Activated CD8-positive, alpha-beta memory T cell treated with anti-CD3 and anti-CD28 coated beads, Interleukin-2, amount 50 U/mL, for 24 hours (primary cell): ENCODE data around the gene SFXN5.
A peak's percentile ranks its signal among the peaks of the same experiment; 100 is the strongest.
"Not testable (repeated sequence)": the region's sequence is repeated elsewhere in the genome, so short reads cannot be mapped to it uniquely, and the experiment has no call there.

Source experiments
- DNase-seq: peaks from one replicate; pipeline ENCODE4 v3.0.0-alpha.2; 2020; ENCODE audit errors: extremely low read depth

SFXN5 gene

DNA sequence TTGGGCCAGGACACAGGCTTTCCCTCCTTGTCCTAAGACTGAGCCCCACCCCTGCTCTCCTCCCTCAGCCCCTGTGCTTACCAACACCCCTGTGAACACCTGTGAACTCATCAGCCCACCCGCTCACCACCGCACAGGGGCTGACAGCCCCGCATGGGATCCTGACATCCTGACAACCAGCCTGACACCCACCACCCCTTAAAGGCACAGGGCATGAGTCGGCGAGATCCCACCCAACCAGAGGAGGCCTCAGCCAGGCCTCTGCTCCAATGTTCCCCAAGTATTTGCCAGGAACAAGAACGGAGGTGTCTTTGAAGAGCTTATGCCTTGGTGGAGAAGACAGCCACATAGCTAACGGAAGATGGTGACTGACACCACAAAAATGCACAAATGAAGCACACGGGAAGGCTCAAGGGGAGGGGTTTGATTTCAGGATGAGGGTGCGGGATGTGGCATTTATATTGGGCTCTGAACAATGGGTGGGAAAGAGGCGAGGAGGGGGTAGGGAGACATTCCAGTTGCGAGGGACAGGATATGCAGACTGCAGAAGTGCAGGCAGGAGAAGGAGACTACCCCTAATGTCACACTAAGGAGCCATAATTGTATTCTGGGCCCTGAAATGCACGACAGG lies 30.2 kb upstream of the SFXN5 start:
- DNase-seq = no peak

DNA sequence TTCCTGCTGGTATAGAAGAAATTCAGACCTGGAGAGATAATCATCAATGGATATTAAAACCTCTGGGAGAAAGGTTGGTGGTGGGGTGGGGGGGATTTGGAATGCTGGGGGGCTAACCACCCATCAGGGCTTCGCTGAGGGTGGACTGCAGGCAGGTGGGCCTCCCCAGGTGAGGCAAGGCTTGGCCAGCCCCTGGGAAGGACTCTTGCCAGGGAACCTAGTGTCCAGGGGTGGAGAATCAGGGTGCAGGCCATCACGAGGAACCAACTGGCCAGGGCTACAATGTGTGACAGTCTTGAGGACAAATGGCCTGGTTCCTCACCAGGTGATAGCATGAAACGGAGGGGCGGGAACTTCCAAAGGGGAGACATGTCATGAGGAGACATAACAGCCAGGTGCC lies 29.4 kb upstream of the SFXN5 start:
- DNase-seq = no peak

DNA sequence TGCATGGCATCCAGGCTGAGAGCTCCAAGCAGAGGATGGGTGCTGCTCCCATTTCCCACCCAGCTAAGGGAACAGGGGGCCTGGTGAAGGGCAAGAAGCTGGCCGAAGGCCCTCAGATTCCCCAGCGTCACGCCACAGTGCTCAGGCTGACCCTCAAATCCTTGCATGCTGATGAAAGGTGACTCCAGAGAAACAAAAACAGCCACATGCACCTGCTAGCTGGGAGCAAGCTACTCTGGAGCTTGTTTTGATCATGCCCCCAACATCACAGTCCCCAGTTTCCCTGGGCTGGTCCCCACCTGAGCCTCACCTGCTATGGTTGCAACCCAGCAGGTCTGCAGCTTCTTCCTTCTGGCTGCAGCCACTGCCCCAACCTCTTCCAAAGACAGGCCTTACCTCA lies 28.0 kb upstream of the SFXN5 start:
- no peak for DNase-seq

DNA sequence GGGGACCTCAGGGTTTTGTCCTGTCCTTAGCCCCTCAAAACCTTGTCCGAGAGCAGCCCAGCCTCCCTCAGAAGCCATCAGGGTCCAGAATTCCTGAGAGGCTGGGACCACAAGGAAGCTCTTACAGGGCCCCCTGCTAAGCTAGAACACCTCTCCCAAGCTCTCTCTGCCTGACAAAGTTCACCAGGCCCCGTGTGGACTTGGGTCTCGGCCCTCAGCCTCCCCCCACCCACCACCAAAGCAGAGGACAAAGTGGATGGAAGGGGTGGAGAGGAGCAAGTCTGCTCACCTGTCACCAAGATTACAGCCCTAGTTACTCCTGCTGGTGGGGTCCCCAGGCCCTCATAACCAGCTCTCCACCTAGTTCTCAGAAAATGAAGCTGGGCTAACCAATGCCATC lies 24.4 kb upstream of the SFXN5 start:
- no peak for DNase-seq

DNA sequence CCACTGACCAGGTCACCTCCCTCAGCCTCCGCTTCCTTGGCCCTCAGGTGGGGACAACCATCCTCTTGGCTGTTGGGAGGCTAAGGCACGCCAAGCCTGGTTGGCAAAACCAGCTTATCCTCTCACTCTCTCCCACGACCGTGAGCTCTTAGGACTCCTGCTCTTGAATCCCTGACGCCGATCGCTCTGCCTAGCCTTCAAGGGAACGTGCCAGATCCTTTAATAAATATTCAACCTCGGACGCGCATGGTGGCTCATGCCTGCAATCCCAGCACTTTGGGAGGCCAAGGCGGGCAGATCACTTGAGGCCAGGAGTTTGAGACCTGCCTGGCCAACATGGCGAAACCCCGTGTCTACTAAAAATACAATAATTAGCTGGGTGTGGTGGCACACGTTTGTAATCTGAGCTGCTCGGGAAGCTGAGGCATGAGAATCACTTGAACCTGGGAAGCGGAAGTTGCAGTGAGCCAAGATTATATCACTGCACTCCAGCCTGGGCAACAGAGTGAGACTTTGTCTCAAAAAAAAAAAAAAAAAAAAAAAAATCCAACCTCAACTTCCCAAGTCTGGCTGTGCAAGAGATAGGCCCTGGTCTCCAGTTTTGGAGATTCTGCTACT lies 22.2 kb upstream of the SFXN5 start:
- DNase-seq = not testable (repeated sequence)

DNA sequence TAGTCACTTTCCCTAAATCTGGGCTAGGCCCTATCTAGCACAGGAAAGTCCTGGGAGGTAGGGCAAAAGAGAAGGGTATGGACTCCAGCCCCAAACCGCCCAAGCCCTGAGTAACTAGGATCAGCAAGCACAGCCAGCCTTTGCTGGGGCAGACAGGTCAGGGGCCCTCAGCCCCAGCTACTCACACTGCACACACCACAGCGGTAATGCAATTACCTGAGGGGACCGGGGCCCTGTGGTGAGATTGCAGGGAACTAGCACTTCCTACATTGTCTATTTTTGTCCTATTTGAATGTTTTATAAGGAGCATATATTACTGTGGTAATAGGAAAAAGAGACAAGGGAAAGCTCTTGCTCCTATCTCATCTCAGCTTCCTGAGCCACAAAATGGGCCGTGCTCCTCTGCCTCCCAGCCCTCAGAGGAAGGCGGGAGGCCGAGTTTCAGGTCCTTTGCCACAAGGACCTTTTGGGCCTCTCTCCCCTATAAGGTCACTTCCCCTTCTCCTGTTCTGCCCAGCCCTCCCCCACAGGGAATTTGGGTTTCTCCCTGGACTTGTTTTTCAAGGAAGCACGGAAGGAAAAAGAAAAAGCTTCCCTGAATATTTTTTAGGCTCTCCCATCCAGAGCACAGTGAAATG lies 20.8 kb upstream of the SFXN5 start:
- DNase-seq = no peak

DNA sequence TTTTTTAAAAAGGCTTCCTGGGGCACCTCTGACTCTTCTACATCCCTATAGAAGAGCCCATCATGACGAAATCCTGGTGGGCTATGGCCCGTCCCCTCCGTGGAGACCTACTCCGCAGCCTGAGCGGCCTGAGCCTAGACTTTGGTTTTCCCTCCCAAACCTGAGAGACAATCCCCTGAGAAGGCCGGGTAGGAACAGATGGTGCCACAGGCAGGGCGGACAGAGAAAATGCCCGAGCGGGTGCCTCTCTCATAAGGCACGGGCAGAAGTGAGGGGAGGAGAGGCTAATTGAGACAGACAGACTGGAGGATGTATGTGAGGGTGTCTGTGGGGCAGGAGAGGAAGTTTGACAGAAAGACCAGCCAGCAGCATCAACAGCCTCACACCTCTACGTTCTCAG lies 20.2 kb upstream of the SFXN5 start:
- DNase-seq = no peak

DNA sequence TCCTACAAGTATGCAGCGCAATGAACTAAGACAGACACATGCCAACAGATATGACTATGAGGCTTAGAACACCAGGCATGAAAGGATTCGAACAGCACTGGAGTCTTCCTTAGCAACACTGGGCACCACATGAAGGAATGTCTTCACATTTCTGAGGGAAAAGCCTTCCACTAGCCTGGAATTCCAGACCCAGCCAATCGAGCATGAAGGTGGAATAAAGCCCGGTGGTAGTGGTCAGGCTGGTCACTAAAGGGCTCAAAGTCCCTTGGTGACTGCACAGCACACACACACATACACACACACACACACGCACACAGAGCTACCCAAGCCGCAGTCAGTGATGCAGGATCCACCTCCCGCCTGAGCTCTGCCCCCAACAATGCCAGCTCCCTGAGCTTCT lies 19.7 kb upstream of the SFXN5 start:
- no peak for DNase-seq

DNA sequence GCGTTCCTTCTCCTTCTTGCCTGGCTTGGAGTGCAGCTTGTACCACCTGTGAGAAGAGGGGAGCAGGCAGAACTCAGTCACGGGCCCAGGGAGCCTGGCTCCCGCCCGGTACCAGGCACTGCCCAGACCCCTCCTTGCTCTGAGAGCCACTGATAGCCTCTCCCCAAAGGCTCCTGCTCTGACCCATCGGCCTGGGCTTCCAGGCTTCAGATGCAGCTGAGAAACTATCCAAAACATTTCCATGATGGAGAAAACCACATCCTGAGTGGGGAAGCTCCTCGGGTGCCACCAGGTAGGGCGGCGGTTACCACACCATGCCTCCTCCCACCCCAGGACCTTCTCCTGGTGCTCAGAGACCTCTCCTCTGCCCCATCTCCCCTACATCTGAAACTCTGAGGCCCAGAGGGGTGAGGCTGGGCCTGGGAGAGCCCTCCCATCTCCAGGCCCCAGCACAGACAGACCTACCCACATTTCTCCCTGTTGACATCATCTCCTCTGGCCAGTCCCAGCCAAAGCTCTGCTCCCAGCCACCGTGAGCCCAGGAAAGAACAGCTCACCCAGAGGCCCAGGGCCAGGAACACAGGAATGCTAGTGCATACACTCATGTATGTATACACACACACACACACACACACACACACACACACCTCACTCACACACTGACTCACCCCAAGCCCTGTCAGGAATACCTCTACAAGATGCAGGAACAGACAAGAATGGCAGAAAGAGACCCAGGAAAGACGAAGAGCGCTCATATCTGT lies 17.9 kb upstream of the SFXN5 start:
- no peak for DNase-seq

DNA sequence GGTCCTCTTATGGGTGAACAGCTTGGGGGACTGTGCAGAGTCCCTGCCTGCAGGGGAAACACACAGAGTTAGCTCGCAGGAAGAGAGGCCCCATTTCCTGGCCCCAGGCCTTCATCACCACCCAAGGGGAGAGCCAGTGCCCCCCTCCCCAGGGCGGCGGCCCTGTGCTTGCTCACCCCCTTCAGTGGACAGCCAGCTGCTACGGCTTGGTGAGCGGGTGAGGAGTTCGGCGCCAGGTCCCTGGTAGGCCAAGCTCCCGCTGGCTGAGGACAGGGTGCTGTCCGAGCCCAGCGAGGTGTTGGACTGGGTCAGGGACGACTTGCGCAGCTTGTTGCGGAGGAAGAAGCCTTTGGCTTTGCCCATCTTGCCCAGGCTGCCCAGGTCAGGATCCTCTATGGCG lies 17.2 kb upstream of the SFXN5 start:
- DNase-seq = no peak

DNA sequence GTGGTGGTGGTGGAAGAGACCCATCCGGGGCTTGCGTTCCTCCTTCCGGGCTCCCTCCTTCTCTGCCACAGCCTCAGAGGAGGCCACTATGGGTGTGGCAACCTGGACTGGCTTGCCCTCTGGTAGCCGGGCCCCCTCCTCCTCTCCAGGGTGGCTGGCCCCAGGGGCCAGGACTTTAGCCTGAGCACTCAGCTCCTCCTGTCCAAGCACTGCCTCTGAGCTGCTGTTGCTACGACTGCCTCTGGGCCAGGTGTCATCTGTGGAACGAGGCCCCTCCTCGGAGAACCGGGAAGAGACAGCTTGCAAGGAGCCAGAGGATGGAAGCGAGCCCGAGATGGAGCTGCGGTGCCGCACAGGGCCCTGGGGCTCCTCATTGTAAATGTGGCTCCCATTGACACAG lies 16.7 kb upstream of the SFXN5 start:
- DNase-seq = no peak

DNA sequence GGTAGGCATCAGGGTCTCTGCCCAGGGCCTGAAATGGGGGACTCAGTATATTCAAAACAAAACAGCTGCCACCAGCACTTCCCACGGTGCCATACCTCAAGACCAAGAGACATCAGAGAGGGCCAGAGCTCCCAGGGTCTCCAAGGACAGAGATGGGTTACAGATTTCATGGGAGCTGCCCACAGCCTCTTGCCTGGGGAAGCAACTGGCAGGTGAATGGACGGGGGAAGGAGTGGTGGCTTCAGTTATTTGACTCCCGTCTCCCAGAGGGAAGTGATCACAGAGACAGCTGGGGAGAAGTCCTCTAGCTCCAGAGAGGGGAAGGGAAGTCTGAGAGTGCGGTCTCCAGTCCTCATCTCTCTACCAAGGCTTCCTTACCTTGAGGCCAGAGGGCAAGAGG lies 15.8 kb upstream of the SFXN5 start:
- DNase-seq = no peak

DNA sequence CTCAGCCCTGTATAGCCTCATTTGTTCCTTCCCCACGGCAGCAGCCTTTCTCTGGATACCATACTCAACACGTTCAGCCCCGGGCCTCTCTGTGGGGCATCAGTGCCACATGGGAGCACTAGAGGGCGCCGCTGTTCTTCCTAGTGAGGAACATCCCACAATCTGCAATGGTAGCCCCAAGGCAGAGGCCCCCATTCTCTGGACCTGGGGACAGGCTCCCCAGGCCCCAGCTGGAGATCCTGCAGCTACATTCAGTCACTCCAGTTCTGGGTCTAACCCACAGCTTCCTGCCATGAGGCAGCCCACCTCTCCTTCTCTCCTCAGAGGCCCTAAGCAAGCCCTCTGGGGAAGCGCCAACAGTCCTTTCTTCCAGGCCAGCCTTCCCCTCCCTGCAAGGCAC lies 14.2 kb upstream of the SFXN5 start:
- DNase-seq = peak; percentile 73

DNA sequence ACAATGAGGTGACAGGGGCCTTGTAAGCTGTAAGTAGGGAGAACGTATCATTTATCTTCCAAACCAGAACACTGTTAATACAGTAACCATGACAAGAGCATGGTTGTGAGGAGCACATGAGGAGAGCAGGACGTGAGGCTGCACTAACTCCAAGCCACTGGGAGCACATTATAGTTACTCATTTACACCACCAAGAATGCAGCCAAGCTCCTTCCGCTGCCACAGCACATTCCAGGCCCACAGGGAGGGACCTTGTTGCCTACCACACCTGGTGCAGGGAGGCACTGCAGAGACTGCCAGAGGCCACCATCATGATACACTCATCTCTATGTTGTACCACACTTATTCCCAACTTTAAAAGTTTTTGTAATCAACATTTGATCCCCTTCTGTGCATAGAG lies 13.5 kb upstream of the SFXN5 start:
- DNase-seq = no peak

DNA sequence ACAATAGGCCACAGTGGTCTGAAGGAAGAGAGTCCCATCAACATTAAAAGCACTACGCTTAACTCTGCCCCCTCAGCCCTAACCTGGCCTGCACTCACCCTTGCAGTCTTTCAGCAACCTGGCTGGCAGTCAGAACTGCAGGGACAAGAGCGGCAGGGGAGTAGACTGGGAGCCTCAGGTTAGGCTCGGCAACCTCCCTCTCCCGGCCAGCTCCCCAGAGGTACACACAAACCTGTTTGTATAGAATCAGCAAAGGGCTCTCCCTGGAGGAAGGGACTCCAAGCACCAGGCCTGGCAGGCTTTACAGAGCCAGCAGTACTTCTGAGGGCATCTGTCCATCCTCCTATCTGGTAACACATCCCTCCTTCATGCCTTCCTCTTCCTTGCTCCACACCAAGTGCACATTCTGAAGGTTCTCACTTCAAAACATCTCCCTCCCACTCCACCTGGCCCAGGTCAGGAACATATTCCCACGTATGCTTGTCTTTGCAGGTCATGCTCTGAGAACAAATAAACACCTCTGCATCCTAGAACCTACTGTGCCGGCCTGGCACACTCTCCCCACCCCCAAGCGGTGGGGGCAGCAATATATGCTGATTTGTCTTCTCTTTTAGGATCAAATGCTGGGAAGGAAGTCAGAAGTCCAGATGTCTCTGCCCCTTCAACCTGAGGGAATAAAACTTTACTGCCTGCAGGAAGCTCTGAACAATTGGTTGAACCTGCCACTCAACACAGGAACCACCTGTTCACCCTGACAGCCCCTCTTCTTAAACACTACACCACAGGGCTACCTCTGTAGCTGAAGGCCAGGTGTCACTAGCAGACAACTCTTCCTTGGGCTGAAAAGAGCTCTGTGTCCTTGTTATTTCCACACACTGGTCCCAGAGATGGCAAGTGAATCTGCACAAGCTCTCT lies 12.6 kb upstream of the SFXN5 start:
- no peak for DNase-seq

DNA sequence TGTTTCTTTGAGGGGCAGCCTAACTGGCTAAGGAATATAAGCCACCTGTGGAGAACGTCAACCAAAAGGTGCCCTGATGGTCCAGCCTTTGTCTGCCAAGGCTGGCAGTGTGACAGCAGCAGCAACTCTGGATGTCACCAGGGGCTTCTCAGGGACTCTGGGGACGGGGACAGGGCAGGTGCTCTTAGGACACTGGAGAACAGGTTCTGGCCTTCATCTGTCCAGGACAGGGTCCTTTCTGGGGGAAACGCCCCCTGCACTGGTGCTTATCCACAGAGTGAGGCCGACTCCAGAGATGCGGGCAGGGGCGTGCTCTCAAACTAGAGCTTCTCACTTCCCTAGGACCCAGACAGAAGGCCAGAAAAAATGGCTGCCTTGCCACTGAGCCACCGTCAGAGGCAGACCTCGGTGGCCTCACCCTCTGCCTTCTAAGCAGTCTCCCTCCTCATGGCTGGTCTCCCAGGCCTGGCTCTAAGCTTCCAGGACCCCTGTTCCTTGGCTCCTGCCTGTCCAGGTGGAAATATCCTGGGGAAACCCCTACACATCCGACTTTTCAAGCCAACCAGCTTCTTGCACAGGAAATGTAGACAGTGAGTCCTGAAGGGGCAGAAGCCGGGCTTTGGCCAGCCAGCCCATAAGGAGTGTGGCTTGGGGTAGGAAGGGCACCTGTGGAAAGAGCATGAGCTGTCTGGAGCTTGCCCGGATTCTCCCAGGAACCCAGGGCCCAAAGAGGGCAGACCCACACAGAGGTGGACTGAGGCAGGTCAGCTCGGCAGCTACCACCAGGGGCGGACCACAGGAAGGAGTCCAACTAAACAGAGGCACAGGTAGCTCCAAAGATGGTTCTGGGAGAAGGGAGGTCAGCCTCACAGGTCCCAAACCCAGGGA lies 11.3 kb upstream of the SFXN5 start:
- DNase-seq = no peak

DNA sequence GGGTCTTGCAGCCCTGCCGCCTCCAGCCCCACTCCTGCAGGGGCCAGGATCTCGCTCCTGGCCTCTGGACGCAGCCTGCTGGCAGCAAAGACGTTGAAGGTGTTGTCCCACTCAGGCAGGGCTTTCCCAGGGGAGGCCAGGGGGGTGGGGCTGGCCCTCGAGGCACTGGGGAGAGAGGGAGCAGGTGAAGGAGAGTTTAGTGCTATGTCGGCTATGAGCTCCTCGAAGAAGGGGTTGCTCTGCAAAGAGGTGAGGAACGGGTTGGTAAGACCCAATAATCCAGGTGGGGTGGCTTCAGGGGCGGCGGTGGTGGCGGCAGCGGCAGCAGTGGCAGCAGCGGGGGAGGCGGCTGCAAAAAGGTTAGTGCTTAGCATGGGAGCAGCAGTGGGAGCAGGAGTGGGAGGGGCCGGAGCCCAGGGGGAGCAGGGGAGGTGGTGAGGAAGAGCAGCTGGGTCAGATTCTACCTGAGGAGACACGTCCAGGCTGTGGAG lies 9.7 kb upstream of the SFXN5 start:
- DNase-seq = no peak

DNA sequence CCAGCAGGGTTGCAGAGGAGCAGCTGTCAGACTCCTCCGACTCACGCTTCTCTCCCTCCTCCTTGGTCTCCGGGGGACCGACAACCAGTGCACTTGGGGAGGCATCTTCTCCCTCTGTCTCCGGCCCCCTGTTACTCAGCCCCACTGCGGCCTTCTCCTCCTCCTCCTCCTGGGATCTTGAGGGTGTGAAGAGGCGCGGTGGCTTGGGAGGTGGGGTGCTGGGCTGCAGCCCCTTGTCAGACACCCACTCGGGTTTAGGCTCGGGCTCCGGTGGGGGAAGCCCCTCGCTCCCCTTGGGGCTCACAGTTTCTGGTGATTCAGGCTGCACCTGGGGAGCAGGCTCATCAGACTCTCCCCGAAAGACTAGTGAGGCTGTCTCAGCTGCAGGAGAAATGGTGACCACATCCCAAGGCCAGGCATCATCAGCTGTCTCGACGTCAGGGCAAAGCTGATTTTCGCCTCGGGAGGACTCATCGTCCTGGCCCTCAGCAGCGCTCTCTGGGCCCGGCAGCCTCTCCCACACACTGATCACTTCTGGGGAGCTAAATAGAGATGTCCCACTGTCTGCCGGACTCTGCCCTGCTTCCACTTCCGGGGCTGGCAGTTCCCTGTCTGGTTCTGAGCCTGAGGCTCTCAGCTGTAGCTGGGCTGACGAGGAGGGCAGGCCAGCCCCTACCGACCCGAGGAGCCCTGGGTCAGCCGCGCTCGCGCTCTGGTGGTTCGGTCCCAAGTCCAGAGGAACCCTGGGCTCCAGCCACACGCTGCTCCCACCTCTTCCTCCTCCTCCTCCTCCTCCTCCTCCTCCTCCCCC lies 9.0 kb upstream of the SFXN5 start:
- no peak for DNase-seq

DNA sequence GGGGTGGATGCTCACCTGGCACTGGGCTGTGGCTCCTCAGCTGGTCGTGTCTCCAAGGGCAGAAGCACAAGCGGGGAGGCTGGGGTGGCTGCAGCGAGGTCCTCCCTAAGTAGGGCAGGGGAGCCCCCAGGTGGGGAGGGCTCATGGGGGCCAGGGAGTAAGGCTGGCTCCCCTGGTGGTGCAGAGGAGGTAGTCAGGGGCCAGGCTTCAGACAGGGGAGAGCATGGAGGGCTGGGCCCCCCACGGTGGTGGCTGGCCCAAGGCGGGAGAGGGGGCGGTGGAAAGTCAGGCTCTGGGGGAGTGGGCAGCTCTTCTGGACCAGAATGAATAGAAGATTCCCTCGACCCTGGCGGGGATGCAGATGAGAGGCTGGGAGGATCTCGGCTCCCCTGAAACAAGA lies 8.1 kb upstream of the SFXN5 start:
- no peak for DNase-seq
